ENCODE results near the gene RAB28. TPM values are rescaled to one million over a fixed set of nuclear protein-coding genes. Genes with fewer than 3 reads are reported as not detected.

RAB28 gene
- total RNA-seq, 1 experiment from 2014 or later = 12.1 TPM

- RAD21 ChIA-PET (ENCODE audit: low non-redundant PET in 1 of 2, low total read pairs in 2 of 2, uncharacterized antibody in 2 of 2, unreplicated experiment in 2 of 2) = no interaction called here
- no peak for DNase-seq (ENCODE audit: low read depth, low spot score)
- H4K20me1 ChIP-seq (ENCODE audit: insufficient read depth) = no peaks in the 10 kb centered on the region
- no peak overlapping the region for H3K9ac ChIP-seq (ENCODE audit: low read length)
- H3K9me3 ChIP-seq (ENCODE audit: control insufficient read depth in 1 of 2, insufficient read depth in 1 of 2, low read depth in 1 of 2, low read length in 2 of 2) = no peaks in the 10 kb centered on the region
- no peak overlapping the region for H3K4me2 ChIP-seq (ENCODE audit: low read length)
- no peak for TF ChIP-seq CTCF (IDR thresholded peaks at IDR 0.05 in 2 of 3, conservative IDR thresholded peaks at IDR 0.05 in 1 of 3; ENCODE audit: borderline replicate concordance in 1 of 3, insufficient read depth in 1 of 3, low read depth in 2 of 3, low read length in 2 of 3)
- no peak for TF ChIP-seq SRF (IDR thresholded peaks at IDR 0.05; ENCODE audit: low read depth)
- no peak overlapping the region for H3K4me3 ChIP-seq (replicated peaks in 1 of 2; ENCODE audit: low read depth in 1 of 2, low read length in 2 of 2)
- peaks cover 5% of the 10 kb centered on the region; the same call in 1 of the 2 replicates for H3K79me2 ChIP-seq (ENCODE audit: insufficient read depth, low read length)
- no peaks in the 10 kb centered on the region for H3K4me1 ChIP-seq (ENCODE audit: control insufficient read depth in 1 of 2, insufficient read depth in 2 of 2, low read length in 2 of 2)
- intact Hi-C loops (cut with micrococcal nuclease) = no loop called here
- H2AFZ ChIP-seq (ENCODE audit: low read depth, low read length, poor library complexity, severe bottlenecking) = no peak overlapping the region
- H3K9me2 ChIP-seq (ENCODE audit: insufficient read depth) = no peaks in the 10 kb centered on the region
- no peaks in the 10 kb centered on the region for H3K27me3 ChIP-seq (ENCODE audit: insufficient read depth, low read length)
- POLR2A ChIA-PET = no interaction called here
- no peak for ATAC-seq
- no peak overlapping the region for H3K27ac ChIP-seq (ENCODE audit: low read depth, low read length)
- H3K36me3 ChIP-seq (ENCODE audit: control insufficient read depth in 1 of 2, insufficient read depth in 2 of 2, low read length in 2 of 2) = no peaks in the 10 kb centered on the region
- CTCF ChIA-PET = no interaction called here
- BruUV-seq (replicated peaks) = no TSS peak
Measured at GRCh38 chr4:13411942-13412341, 72.2 kb downstream of the RAB28 start.

- Histone ChIP-seq H3K27ac (ENCODE audit: low read depth, low read length) (no peak overlapping the region), H3K79me2 (ENCODE audit: insufficient read depth, low read length) (peaks cover 5% of the 10 kb centered on the region; the same call in 1 of the 2 replicates), H4K20me1 (ENCODE audit: insufficient read depth) (no peaks in the 10 kb centered on the region), H3K4me1 (ENCODE audit: control insufficient read depth in 1 of 2, insufficient read depth in 2 of 2, low read length in 2 of 2) (no peaks in the 10 kb centered on the region), H3K4me3 (replicated peaks in 1 of 2; ENCODE audit: low read depth in 1 of 2, low read length in 2 of 2) (no peak overlapping the region), H2AFZ (ENCODE audit: low read depth, low read length, poor library complexity, severe bottlenecking) (no peak overlapping the region), H3K36me3 (ENCODE audit: control insufficient read depth in 1 of 2, insufficient read depth in 2 of 2, low read length in 2 of 2) (no peaks in the 10 kb centered on the region), H3K9me3 (ENCODE audit: control insufficient read depth in 1 of 2, insufficient read depth in 1 of 2, low read depth in 1 of 2, low read length in 2 of 2) (no peaks in the 10 kb centered on the region), H3K4me2 (ENCODE audit: low read length) (no peak overlapping the region), H3K9me2 (ENCODE audit: insufficient read depth) (no peaks in the 10 kb centered on the region), H3K9ac (ENCODE audit: low read length) (no peak overlapping the region), H3K27me3 (ENCODE audit: insufficient read depth, low read length) (no peaks in the 10 kb centered on the region)
- ATAC-seq (no peak), DNase-seq (ENCODE audit: low read depth, low spot score) (no peak)
- CTCF ChIA-PET = no interaction called here
- intact Hi-C loops (cut with micrococcal nuclease) = loop anchor here (10.0 kb wide), 1 partner anchor 135 kb away; the partner anchor contains the start of gene NKX3-2
- no TSS peak for BruUV-seq (replicated peaks)
- POLR2A ChIA-PET = no interaction called here
- RAD21 ChIA-PET (ENCODE audit: low non-redundant PET in 1 of 2, low total read pairs in 2 of 2, uncharacterized antibody in 2 of 2, unreplicated experiment in 2 of 2) = no interaction called here
- TF ChIP-seq ATF3 (IDR thresholded peaks at IDR 0.05) (no peak), CEBPB (IDR thresholded peaks at IDR 0.05; ENCODE audit: low read depth) (no peak), SRF (IDR thresholded peaks at IDR 0.05; ENCODE audit: low read depth) (no peak), TCF7L2 (IDR thresholded peaks at IDR 0.05; ENCODE audit: borderline replicate concordance, extremely low read depth, insufficient read depth, insufficient read length) (no peak), CBX3 (IDR thresholded peaks at IDR 0.05; ENCODE audit: low read depth) (no peak), ZBTB33 (IDR thresholded peaks at IDR 0.05; ENCODE audit: extremely low read depth, insufficient replicate concordance, low read length) (no peak), SP1 (IDR thresholded peaks at IDR 0.05; ENCODE audit: low read depth) (no peak), ZNF274 (IDR thresholded peaks at IDR 0.05; ENCODE audit: low read depth, low read length) (no peak), SIN3A (IDR thresholded peaks at IDR 0.05; ENCODE audit: low read depth) (no peak), ZFX (IDR thresholded peaks at IDR 0.05) (no peak), CTCF (IDR thresholded peaks at IDR 0.05 in 2 of 3, conservative IDR thresholded peaks at IDR 0.05 in 1 of 3; ENCODE audit: borderline replicate concordance in 1 of 3, insufficient read depth in 1 of 3, low read depth in 2 of 3, low read length in 2 of 3) (no peak), EGR1 (IDR thresholded peaks at IDR 0.05; ENCODE audit: low read depth) (no peak), EZH2 (IDR thresholded peaks at IDR 0.05) (no peak), YY1 (IDR thresholded peaks at IDR 0.05; ENCODE audit: extremely low read depth, insufficient replicate concordance, low read depth, low read length) (no peak)
Measured at GRCh38 chr4:13409324-13409723, 74.8 kb downstream of the RAB28 start.

Data from HCT116 (cell line).